SK-N-SH treated with all-trans-retinoic acid at 6 μM for 48 hours (cell line): ENCODE results near the gene ACP3.

ENCODE experiments used
- ATAC-seq: fragments of 200-7000 bp; cut with Tn5 transposase; 3 replicates; pipeline ENCODE4 v1.9.1; 2020; ENCODE audit warnings: mild to moderate bottlenecking, moderate library complexity
- ARNTL ChIP-seq: fragments of 450-650 bp; formaldehyde crosslinking; IDR thresholded peaks from 2 replicates; pipeline ENCODE4 v1.5.0; 2020; ENCODE audit warnings: low read depth, mild to moderate bottlenecking, moderate library complexity, borderline replicate concordance
- BACH2 ChIP-seq: fragments of 250-450 bp; sonication (Bioruptor Pico); IDR thresholded peaks from 2 replicates; pipeline ENCODE4 v1.9.0; 2021; ENCODE audit warnings: mild to moderate bottlenecking, borderline replicate concordance
- CREB5 ChIP-seq: fragments of 250-450 bp; sonication (Bioruptor Pico); IDR thresholded peaks from 2 replicates; pipeline ENCODE4 v1.5.1; 2020; ENCODE audit warnings: low read depth, mild to moderate bottlenecking, moderate library complexity
- CSDC2 ChIP-seq: fragments of 250-450 bp; sonication (Bioruptor Pico); IDR thresholded peaks from 2 replicates; pipeline ENCODE4 v1.5.0; 2020; ENCODE audit warnings: mild to moderate bottlenecking, moderate library complexity
- CSRNP3 ChIP-seq: fragments of 250-450 bp; sonication (Bioruptor Pico); IDR thresholded peaks from 2 replicates; pipeline ENCODE4 v1.5.1; 2021; ENCODE audit warnings: mild to moderate bottlenecking, moderate library complexity
- ESRRG ChIP-seq: fragments of 250-450 bp; sonication (Bioruptor Pico); IDR thresholded peaks from 2 replicates; pipeline ENCODE4 v1.6.1; 2021; ENCODE audit warnings: mild to moderate bottlenecking
- GLIS3 ChIP-seq: fragments of 250-450 bp; sonication (Bioruptor Pico); IDR thresholded peaks from 2 replicates; pipeline ENCODE4 v1.5.0; 2020; ENCODE audit warnings: mild to moderate bottlenecking, moderate library complexity
- ISL1 ChIP-seq: fragments of 250-450 bp; sonication (Bioruptor Pico); IDR thresholded peaks from 2 replicates; pipeline ENCODE4 v2.1.2; 2022; ENCODE audit warnings: mild to moderate bottlenecking, moderate library complexity
- OSR1 ChIP-seq: fragments of 250-450 bp; sonication (Bioruptor Pico); IDR thresholded peaks from 2 replicates; pipeline ENCODE4 v1.8.0; 2022; ENCODE audit warnings: moderate library complexity, mild to moderate bottlenecking, inconsistent platforms
- PATZ1 ChIP-seq: fragments of 250-450 bp; sonication (Bioruptor Pico); IDR thresholded peaks from 2 replicates; pipeline ENCODE4 v1.8.0; 2020; ENCODE audit warnings: mild to moderate bottlenecking, moderate library complexity, borderline replicate concordance
- POU6F1 ChIP-seq: fragments of 250-450 bp; sonication (Bioruptor Pico); IDR thresholded peaks from 2 replicates; pipeline ENCODE4 v1.8.0; 2021; ENCODE audit warnings: low read depth, mild to moderate bottlenecking, moderate library complexity, borderline replicate concordance
- RARB ChIP-seq: fragments of 250-450 bp; sonication (Bioruptor Pico); IDR thresholded peaks from 2 replicates; pipeline ENCODE4 v1.8.0; 2021; ENCODE audit warnings: mild to moderate bottlenecking, moderate library complexity
- TSHZ2 ChIP-seq: fragments of 250-450 bp; sonication (Bioruptor Pico); IDR thresholded peaks from 2 replicates; pipeline ENCODE4 v1.5.0; 2020; ENCODE audit warnings: mild to moderate bottlenecking, moderate library complexity
- ZC3H10 ChIP-seq: fragments of 250-450 bp; sonication (Bioruptor Pico); IDR thresholded peaks from 2 replicates; pipeline ENCODE4 v1.5.1; 2021; ENCODE audit warnings: mild to moderate bottlenecking, moderate library complexity
- ZFP3 ChIP-seq: fragments of 250-450 bp; sonication (Bioruptor Pico); IDR thresholded peaks from 2 replicates; pipeline ENCODE4 v1.5.0; 2020; ENCODE audit warnings: mild to moderate bottlenecking, moderate library complexity
- ZFP30 ChIP-seq: fragments of 450-650 bp; formaldehyde crosslinking; IDR thresholded peaks from 2 replicates; pipeline ENCODE4 v1.5.0; 2022; ENCODE audit warnings: mild to moderate bottlenecking, moderate library complexity
- ZNF565 ChIP-seq: fragments of 450-650 bp; formaldehyde crosslinking; conservative IDR thresholded peaks from 2 replicates; pipeline ENCODE4 v1.5.0; 2020; ENCODE audit warnings: low read depth, mild to moderate bottlenecking, moderate library complexity
- ZNF70 ChIP-seq: fragments of 450-650 bp; formaldehyde crosslinking; IDR thresholded peaks from 2 replicates; pipeline ENCODE4 v1.5.0; 2020; ENCODE audit warnings: mild to moderate bottlenecking, moderate library complexity
- ZNF8 ChIP-seq: fragments of 450-650 bp; formaldehyde crosslinking; IDR thresholded peaks from 2 replicates; pipeline ENCODE4 v1.5.0; 2020; ENCODE audit warnings: mild to moderate bottlenecking, moderate library complexity

ACP3 gene

GRCh38 chr3:132273036-132273435, 44.2 kb upstream of the ACP3 start (continued):
- no peak for TF ChIP-seq ESRRG (CRISPR knock-in tag)
- TF ChIP-seq, all 23 proteins: peak for 0

GRCh38 chr3:132276228-132276906, 40.8 kb upstream of the ACP3 start:
- no peak for ATAC-seq
- TF ChIP-seq BACH2 (CRISPR knock-in tag) (no peak), CSDC2 (CRISPR knock-in tag) (no peak), GLIS3 (CRISPR knock-in tag) (no peak), OSR1 (CRISPR knock-in tag) (no peak), CSRNP3 (CRISPR knock-in tag) (no peak), ZFP3 (CRISPR knock-in tag) (no peak), TSHZ2 (no peak), POU6F1 (CRISPR knock-in tag) (no peak)

GRCh38 chr3:132279030-132279429, 38.2 kb upstream of the ACP3 start:
- no peak for ATAC-seq
- TF ChIP-seq ZNF565 (CRISPR knock-in tag) (no peak), OSR1 (CRISPR knock-in tag) (no peak), ZC3H10 (CRISPR knock-in tag) (no peak), BACH2 (CRISPR knock-in tag) (no peak), ISL1 (CRISPR knock-in tag) (no peak), GLIS3 (CRISPR knock-in tag) (no peak), ZFP30 (no peak), ZNF70 (CRISPR knock-in tag) (no peak), ZNF8 (no peak), CREB5 (CRISPR knock-in tag) (no peak), POU6F1 (CRISPR knock-in tag) (no peak), ARNTL (CRISPR knock-in tag) (no peak), ESRRG (CRISPR knock-in tag) (no peak), RARB (CRISPR knock-in tag) (no peak), ZFP3 (CRISPR knock-in tag) (no peak), CSDC2 (CRISPR knock-in tag) (no peak), PATZ1 (no peak)
